ENCODE results near the gene STXBP2.

DNA sequence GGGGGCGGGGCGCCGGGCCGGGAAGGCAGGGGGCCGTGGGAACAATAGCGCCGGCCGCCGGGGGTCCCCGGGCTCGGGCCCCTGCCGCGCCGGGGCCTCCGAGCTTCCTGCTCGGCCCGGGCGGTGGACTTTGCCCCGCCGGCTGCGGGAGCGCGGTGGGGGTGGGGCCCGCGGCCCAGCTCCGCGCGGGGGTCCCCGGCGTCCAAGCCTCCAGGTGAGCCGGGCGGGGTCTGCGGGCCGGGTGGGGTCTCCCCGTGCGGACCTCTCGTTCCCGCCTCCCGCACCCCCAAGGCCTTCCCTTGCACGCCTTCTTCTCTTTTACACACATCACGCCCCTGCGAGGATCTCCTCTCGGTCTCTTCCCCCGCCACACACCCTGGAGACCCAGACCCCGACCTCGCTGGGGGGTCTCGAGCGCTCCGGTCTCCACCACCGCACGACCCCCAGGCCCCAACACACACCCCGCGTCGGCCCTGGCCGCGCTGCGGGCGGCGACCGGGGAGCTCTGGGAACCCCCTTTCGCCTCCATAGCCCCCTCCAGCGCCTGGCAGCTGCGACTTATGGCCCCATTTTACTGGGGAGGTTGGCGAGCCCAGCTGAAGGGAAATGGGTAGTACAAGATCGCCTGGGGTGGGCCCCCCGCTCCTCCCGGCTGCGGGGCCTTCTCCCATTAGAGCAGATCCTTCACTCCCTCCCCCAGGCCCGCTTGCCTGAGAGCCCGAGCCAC, 40.5 kb upstream of the STXBP2 start:
- no peak for TF ChIP-seq GATA2 (IDR thresholded peaks at IDR 0.05; ENCODE audit: low read depth, low read length)
- TF ChIP-seq GATA3 (IDR thresholded peaks at IDR 0.05; ENCODE audit: low read depth, low read length), result no peak

Data from SH-SY5Y (cell line).